ENCODE measurements around the gene CYP3A7.
"Not testable (repeated sequence)": the region's sequence is repeated elsewhere in the genome, so short reads cannot be mapped to it uniquely, and the experiment has no call there.

The CYP3A7 gene

DNA sequence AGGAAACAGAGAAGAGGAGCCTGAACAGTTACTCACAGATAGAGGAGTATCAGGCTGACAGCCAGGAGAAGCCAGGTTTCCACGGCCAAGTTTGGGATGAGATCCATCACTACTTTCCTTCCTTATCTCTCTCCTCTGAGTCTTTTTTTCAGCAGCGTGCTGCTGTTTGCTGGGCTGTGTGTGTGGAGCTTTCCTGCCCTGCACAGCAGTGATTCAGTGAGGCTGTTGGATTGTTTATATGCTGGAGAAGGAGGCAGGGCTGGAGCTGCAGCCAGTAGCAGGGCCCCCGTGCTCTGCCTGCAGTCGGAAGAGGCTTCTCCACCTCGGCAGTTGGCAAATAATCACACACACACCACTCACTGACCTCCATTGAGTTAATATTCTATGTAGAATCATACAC lies at the start of gene CYP3A7:
Gene CYP3A7, minus strand, starts transcription at position 210 of the 400 bp plus-strand sequence. Its CDS starts 103 bp downstream, at position 107.
- DNase-seq (ENCODE audit: low read depth): no peak

DNA sequence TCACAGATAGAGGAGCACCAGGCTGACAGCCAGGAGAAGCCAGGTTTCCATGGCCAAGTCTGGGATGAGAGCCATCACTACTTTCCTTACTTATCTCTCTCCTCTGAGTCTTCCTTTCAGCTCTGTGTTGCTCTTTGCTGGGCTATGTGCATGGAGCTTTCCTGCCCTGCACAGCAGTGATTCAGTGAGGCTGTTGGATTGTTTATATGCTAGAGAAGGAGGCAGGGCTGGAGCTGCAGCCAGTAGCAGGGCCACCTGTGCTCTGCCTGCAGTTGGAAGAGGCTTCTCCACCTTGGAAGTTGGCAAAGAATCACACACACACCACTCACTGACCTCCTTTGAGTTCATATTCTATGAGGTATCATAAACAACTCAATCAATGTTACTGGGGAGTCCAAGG lies 49.0 kb upstream of the CYP3A7 start, which contains the start of gene CYP3A4:
Gene CYP3A4, minus strand, starts transcription at position 178 of the 400 bp plus-strand sequence. Its CDS starts 103 bp downstream, at position 75.
- no peak for DNase-seq (ENCODE audit: low read depth)

DNA sequence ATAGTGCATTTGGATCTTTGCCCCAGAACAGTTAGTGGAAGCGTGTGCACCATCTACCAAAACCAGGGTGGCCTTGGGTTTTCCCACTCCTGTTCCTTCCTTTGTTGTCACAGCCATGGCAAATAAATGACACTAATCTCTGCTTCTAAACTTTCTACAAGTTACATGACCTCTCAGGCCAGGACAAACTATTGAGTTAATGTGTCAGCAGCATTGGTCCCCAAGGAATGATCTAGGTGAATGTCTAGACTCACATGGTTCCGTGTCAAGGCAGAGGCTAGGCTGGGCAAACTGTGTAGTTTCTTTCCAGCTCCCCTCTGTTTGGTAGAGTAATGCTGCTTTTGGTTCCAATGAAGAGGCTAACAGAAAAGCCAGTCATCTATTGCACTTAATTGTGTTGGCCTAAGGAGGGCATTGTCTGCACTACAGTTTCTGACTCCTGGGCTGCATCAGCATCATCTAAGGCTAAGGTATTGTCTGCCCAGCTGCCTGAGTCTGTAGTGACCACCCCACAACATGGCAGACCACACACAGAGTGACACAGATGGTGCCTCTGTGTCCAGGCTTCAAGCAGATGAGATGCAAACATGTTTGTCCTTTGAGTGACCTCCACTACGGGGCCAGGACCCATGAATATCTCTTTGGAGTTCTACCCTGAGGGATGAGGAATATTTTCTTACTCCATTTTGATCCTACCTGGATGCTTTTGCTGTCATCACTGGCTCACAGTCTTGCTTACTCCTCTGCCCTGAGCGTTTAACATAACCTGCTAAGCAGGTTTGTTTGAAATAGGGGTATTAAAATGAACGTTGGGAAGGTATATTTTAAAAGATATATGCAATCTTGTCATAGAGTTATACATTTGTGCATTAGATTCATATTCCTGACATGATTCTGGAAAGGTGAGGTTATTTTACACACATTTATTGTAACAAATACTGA lies 47.3 kb upstream of the CYP3A7 start:
- no peak for DNase-seq (ENCODE audit: low read depth)

DNA sequence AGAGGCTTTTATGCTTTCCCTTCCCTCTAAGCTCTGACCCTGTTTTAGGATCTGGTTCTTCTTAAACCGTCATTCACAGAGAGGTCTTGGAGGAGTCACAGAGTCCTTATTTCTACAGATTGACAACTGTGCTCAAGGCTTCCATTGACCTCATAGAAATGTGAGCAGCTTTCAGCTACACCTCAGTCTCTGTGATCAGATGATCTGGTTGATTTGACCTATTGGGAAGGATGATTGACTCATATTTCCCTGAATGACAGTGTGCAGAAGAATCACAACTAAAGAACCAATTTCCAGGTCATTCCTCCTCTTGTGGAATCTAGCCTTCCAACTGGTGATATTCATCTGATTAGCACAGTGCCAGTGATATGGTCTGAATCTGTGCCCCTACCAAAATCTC lies 45.6 kb upstream of the CYP3A7 start:
- no peak for DNase-seq (ENCODE audit: low read depth)

DNA sequence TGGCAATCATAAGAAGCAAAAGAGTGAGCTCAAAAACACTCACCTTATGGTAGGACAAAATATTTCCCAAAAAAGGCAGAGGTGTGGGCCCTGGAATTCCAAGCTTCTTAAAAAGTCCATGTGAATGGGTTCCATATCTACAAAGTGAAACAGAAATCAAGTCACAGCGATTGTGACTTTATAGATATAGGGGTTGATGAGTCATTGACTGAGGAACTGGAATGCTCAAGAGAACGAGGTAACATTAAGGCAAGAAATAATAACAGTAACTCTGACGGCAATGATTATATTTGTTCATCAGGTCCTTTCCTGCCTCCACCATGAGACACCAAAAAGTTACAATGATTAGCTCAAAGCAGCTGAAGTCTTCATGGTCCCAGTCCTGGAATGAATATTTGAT lies 45.0 kb upstream of the CYP3A7 start:
- no peak for DNase-seq (ENCODE audit: low read depth)

DNA sequence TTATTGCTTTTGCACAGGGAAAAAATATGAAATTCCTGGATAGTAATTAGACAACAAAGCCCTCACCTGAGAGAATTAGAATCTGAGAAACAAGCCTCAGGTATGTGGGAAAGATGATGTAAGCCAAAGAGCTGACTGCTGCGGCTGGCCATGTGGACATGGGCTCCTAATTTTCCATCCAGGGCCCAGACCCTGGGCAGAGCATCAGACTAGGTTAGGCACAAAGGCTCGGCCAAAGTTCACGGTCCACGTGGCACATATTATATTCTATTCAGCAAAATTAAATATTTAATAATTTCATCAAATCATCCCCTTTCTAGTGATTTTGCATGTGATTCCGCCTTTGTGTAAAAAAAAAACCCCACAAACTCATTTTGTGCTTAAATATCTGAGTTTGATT lies 43.9 kb upstream of the CYP3A7 start:
- no peak for DNase-seq (ENCODE audit: low read depth)

DNA sequence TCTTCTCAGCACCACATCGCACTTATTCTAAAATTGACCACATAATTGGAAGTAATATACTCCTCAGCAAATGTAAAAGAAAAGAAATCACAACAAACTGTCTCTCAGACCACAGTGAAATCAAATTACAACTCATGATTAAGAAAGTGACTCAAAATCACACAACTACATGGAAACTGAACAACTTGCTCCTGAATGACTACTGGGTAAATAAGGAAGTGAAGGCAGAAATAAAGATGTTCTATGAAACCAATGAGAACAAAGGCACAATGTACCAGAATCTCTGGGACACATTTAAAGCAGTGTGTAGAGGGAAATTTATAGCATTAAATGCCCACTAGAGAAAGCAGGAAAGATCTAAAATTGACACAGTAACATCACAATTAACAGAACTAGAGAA lies 38.4 kb upstream of the CYP3A7 start:
- DNase-seq (ENCODE audit: low read depth): not testable (repeated sequence)

DNA sequence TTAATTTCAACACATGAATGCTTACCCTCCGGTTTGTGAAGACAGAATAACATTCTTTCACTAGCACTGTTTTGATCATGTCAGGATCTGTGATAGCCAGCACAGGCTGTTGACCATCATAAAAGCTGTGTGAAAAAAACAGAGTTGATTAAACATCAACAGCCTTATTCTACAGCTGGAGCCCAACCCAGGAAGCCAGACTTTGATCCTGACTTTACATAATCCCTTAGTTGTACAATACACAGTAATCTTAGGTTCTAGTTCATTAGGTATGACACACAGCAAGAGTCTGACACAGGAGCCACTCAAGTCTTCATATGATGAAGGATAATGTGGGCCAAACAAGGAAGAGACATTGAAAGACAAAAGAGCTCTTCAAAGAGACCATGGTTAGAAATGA lies 37.6 kb upstream of the CYP3A7 start:
- DNase-seq (ENCODE audit: low read depth): no peak

DNA sequence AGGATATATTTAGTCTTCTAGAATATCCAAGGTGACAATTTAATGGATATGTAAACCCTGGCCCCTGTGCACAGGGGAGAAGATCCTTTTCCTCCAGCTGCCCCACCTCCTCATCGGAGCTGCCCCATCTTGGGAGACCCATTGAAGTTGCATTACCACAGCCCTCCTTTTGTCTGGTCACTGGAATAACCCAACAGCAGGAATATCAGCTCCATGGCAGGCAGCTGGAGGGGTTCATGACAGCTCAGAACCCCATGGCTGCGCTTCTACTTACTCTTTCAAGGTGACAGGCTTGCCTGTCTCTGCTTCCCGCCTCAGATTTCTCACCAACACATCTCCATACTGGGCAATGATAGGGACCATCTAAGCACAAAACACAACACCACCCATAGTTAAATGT lies 34.5 kb upstream of the CYP3A7 start:
- DNase-seq (ENCODE audit: low read depth): not testable (repeated sequence)

DNA sequence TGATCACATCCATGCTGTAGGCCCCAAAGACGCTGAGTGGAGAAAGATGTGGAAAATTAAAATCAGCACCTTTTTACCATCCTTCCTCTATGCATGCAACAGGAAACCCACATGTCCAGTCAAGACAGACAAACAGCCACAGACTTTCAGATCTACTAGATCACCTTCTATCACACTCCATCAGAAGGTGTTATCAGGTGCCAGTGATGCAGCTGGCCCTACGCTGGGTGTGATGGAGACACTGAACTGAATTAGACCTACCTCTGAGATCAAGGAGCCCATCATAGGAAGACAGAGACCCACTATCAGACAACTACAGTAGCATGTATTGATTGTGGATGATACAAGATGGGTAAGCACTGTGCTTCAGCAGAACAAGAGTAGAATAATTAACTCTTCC lies 33.5 kb upstream of the CYP3A7 start:
- DNase-seq (ENCODE audit: low read depth): no peak

DNA sequence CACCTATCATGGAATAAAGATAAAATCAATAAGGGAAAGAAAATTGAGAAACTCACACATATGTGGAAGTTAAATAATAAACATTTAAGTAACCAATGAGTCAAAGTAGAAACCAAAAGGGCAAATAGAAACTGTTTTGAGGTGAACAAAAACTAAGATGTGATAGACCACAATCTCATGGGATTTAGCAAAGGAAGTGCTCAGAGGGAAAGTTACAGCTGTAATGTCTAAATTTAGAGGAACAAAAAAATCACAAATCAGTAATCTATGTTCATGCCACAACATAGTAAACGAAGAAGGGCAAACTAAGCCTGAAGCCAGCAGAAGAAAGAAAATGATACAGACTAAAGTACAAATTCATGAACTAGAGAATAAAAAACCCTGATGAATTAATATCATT lies 32.7 kb upstream of the CYP3A7 start:
- no peak for DNase-seq (ENCODE audit: low read depth)

DNA sequence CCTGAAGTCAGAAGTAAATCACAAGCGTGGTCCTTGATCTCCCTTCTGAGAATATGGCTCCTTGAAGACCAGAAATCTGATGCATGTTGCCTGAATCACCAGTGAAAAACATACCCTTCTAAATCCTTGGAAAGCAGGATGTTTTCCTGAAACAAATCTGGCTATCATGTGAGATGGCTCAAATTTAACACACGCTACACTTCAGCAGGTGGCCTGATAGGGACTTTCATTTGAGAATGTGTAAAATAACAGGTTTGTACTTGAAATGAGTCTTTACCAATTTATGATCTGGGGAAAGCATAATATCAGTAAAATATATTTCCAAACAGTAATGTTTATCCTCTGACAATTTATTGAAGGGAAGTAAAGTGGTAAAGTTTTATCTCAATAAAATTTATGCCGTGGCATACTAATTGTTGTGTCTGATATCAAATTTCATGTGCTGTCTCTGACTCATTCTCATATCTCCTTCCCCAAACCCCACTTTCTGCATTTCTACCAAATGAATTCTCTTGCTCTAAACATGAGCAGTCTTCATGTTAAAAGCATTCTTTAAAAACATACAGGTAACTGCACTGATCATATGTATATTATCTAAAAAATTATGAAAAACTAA lies 31.6 kb upstream of the CYP3A7 start:
- no peak for DNase-seq (ENCODE audit: low read depth)

DNA sequence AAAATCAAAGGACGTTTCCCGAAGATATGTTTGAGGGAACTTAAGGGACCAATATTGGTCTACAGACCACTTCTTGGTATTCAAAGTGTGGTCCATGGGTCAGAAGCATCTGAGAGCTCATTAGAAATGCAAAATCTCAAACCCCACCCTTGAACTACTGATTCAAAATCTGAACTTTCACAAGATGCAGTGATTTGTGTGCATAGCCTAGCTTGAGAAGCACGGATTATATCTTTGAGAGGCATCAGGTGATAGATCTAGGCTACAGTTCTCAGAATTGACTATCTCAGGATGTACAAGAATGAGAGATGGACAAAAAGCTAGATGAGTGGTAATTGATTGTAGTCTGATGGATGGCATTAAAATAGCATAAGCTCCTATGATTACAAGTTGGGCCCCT lies 29.5 kb upstream of the CYP3A7 start:
- DNase-seq (ENCODE audit: low read depth): no peak

DNA sequence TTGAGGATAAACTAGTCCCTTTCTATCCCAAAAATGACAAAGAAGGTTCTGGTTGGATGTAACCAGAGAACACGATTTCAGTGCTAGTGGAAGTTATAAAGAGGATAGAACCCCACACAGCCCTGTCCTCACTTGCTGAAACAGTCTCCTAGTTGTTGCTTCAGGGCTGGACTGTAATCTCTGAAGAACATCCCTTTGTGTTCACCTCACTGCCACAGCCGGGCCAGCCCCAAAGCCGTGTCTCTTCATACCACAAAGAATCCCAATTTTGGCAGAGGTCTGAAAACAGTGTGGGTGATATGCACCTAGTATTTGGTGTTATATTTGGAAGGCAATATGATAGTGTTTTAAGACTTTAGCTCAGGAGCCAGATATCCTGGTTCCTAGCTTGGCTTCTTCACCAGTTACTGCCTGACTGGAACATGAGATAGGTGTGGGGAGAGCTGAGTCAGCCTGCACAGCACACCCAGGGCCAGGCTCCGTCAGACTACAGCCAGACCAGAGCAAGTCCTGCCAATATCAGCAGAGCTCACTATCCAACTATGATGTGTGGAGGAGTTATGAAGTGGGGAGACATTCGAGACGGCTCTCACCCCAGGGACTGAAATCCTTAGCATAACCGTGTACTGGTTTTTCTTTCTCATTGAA lies 27.8 kb upstream of the CYP3A7 start:
- DNase-seq (ENCODE audit: low read depth): no peak

DNA sequence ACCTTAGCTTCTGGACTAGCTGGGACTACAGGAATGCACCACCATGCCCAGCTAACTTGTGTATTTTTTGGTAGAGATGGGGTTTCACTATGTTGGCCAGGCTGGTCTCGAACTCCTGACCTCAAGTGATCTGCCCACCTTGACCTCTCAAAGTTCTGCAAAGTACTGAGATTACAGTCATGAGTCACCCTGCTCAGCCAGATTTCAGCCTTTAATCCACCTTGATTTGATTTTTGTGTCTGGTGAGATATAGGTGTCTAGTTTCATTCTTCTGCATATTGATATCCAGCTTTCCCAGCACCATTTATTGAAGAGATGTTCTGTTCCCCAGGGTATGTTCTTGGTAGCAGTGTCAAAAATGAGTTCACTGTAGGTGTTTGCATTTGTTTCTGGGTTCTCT lies 20.1 kb upstream of the CYP3A7 start:
- DNase-seq (ENCODE audit: low read depth): no peak

DNA sequence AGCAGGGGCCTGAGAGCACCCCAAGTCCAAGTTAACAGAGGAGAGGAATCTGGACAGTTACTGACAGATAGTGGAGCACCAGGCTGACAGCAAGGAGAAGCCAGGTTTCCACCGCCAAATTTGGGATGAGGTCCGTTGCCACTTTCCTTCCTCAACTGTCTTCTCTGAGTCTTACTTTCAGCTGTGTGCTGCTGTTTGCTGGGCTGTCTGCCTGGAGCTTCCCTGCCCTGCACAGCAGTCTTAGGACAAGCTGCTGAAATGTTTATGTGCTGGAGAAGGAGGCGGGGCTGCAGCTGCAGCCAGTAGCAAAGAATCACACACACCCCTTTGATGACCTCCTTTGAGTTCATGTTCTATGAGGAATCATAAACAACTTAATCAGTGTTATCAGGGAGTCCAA lies 17.4 kb upstream of the CYP3A7 start:
- DNase-seq (ENCODE audit: low read depth): no peak

DNA sequence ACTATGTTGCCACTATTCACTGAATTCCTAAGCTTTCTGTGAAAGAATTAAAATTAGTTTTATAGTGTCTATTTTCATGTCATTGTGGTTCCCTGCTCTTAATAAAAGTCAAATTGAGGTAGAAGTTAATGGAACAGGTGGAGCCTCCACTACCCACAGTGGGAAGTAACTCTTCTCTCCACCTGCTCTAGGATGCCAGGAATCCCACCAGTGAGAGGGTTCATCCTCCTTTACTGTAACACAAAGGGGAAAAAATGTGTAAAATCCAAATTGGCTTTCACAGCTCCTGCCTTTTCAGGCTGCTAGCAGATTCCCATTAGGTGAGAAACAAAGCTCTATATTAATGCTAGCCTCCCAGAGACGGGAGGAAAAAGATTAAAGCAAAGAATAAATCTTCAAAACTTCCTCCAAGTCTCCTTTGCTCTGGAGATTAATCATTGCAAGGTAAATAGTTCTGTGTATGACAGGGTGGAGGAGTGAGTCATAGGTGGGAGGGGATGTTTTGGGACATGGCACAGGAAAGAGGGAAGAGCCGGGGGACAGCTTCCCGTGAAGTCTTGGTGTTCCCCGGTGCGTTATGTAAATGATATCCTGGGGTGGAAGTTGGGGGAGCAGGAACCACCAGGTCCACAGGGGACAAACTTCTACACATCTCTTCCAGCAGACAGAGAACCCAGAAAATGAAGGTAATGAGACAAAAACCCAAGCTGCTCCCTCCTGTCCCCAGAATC lies 16.5 kb upstream of the CYP3A7 start:
- not testable (repeated sequence) for DNase-seq (ENCODE audit: low read depth)

DNA sequence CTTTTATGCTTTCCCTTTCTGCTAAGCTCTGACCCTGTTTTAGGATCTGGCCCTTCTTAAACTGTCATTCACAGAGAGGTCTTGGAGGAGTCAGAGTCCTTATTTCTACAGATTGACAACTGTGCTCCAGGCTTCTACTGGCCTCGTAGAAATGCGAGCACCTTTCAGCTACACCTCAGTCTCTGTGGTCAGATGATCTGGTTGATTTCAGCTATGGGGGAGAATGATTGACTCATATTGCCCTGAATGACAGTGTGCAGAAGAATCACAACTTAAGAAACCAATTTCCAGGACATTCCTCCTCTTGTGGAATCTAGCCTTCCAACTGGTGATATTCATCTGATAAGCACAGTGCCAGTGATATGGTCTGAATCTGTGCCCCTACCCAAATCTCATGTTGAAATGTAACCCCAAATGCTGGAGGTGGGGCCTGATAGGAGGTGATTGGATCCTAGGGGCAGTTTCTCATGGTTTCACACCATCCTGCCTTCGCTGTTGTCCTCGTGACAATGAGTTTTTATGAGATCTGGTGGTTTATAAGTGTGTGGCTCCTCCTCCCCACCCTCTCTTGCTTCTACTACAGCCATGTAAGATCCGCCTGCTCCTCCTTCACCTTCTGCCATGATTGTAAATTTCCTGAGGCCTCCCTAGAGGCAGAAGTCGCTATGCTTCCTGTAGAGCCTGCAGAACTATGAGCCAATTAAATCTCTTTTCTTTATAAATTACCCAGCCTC lies 14.0 kb upstream of the CYP3A7 start:
- DNase-seq (ENCODE audit: low read depth): no peak

DNA sequence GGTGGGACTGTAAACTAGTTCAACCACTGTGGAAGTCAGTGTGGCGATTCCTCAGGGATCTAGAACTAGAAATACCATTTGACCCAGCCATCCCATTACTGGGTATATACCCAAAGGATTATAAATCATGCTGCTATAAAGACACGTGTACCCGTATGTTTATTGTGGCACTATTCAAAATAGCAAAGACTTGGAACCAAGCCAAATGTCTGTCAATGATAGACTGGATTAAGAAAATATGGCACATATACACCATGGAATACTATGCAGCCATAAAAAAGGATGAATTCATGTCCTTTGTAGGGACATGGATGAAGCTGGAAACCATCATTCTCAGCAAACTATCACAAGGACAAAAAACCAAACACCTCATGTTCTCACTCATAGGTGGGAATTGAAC lies 11.9 kb upstream of the CYP3A7 start:
- DNase-seq (ENCODE audit: low read depth): not testable (repeated sequence)

DNA sequence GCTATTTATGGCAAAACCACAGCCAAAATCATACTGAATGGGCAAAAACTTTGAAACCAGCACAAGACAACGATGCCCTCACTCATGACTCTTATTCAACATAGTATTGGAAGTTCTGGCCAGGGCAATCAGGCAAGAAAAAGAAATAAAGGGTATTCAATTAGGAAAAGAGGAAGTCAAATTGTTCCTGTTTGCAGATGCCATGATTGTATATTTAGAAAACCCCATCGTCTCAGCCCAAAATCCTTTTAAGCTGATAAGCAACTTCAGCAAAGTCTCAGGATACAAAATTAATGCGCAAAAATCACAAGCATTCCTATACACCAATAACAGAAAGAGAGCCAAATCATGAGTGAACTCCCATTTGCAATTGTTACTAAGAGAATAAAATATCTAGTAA lies 10.4 kb upstream of the CYP3A7 start:
- not testable (repeated sequence) for DNase-seq (ENCODE audit: low read depth)

DNA sequence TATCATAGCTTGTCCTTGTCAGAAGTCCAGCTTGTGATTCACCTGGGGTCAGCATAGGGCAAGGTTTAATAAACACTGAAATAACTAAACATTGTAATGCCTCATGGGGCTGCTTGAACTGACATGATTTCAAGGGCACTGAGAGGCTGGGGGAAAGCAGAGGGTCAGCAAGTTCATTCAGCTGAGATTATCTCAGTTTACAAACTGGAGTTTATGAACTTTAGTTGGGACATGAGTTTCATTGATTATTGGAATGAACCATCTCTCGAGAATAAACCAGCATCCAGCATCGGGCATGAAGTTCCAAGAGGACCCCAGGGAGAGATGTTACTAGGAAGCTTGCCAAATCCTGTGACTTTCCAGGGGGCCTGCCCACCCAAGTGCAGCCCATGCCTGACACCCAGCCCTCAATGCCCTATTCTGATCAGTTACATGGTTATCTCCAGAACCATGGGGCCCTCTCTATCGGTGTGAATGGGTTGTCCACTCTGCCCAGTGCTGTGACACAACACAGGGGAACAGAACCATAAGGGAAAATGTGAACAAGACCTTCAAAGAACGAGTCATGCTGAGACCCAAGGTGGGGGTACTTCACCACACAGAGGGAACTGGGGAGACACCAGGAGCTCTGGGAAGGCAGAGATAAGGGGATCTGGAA lies 7.9 kb upstream of the CYP3A7 start:
- no peak for DNase-seq (ENCODE audit: low read depth)

Data from activated T-cell treated with anti-CD3 and anti-CD28 coated beads for 24 hours (primary cell).